Measurements from ENCODE around the gene SFXN5.

DNA sequence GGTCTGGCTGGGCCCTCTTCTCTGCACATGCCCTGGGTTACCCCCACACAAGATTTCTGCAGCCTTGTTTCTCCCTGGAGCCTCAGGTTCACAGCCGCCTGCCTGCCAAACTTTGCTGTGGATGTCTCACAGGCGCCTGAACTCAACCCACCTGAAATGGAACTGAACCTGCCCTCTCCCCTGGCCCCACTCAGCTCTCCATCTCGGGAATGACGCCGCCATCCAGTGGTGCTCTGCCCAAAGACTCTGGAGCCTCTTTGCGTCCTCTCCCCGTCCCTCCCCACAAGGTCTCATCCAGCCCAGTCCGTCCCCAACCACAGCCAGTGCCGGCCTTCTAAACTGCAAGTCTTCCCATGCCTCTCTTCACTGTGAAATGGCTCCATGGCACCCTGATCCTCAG, 125.0 kb downstream of the SFXN5 start:
- no peak for TF ChIP-seq POLR2A (IDR thresholded peaks at IDR 0.05)
- TF ChIP-seq, protein P1, sequence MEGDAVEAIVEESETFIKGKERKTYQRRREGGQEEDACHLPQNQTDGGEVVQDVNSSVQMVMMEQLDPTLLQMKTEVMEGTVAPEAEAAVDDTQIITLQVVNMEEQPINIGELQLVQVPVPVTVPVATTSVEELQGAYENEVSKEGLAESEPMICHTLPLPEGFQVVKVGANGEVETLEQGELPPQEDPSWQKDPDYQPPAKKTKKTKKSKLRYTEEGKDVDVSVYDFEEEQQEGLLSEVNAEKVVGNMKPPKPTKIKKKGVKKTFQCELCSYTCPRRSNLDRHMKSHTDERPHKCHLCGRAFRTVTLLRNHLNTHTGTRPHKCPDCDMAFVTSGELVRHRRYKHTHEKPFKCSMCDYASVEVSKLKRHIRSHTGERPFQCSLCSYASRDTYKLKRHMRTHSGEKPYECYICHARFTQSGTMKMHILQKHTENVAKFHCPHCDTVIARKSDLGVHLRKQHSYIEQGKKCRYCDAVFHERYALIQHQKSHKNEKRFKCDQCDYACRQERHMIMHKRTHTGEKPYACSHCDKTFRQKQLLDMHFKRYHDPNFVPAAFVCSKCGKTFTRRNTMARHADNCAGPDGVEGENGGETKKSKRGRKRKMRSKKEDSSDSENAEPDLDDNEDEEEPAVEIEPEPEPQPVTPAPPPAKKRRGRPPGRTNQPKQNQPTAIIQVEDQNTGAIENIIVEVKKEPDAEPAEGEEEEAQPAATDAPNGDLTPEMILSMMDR (IDR thresholded peaks at IDR 0.05) = no peak

Measured in Peyer's patch (tissue), 4 donors.